Measurements from ENCODE around the gene SMC5. TPM values are rescaled to one million over a fixed set of nuclear protein-coding genes. Genes with fewer than 3 reads are reported as not detected.

SMC5 gene
- total and polyA plus RNA-seq, 2 donors (not counting 1 experiment from before 2014, with no cell fraction given) = 8.9 to 82.1 TPM

DNA sequence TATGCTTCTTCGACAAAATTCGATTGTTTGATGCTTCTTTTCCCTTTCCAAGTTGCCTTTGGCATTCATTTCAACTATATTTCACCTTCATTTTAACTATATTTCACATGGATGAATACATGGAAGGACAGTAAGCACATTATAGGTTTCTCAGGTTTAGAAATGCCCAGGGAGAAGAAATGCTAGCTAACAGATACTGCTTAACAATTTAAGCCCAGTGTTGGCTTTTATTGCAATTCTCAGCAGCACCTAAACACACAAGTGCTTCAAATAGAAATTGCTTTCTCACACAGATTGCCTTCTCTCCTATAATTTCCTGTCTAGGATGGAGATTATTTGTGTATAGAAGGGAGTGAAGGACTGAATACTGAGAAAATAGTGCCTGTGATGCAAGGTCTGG lies 30.2 kb upstream of the SMC5 start:
- TF ChIP-seq EZH2 (IDR thresholded peaks at IDR 0.05; ENCODE audit: borderline replicate concordance, insufficient read depth, low read depth, low read length, poor library complexity, severe bottlenecking) = no peak
- no peaks in the 10 kb centered on the region for H3K9me3 Mint-ChIP-seq (ENCODE audit: insufficient read depth)
- no peak overlapping the region for H3K27ac Mint-ChIP-seq
- WGBS (ENCODE audit: insufficient coverage) = no CpG with 5 or more reads among the region's 2 CpGs
- H3K27me3 ChIP-seq (replicated peaks in 1 of 4; ENCODE audit: control extremely low read depth in 1 of 4, control insufficient read depth in 3 of 4, insufficient read depth in 4 of 4, low read length in 3 of 4) = no peaks in the 10 kb centered on the region
- peaks cover 5% of the 10 kb centered on the region for H3K27me3 Mint-ChIP-seq
- H3K4me3 ChIP-seq (ENCODE audit: control extremely low read depth in 1 of 5, extremely low read depth in 1 of 5, insufficient read depth in 1 of 5, low read depth in 2 of 5, low read length in 4 of 5) = no peak overlapping the region
- H3K9ac ChIP-seq (ENCODE audit: low read length) = no peak overlapping the region
- H3K4me1 ChIP-seq (ENCODE audit: control insufficient read depth in 2 of 2, insufficient read depth in 2 of 2, low read length in 2 of 2) = no peaks in the 10 kb centered on the region
- H3K27ac ChIP-seq (ENCODE audit: low read length in 2 of 2) = no peak overlapping the region
- no peaks in the 10 kb centered on the region for H3K36me3 ChIP-seq (replicated peaks in 1 of 2; ENCODE audit: control extremely low read depth in 1 of 2, control insufficient read depth in 1 of 2, extremely low read depth in 1 of 2, insufficient read depth in 2 of 2, low read length in 1 of 2)
- DNase-seq (no peak), ATAC-seq (ENCODE audit: low read depth) (no peak)
- H4K20me1 ChIP-seq (ENCODE audit: control insufficient read depth, insufficient read depth, low read length, poor library complexity, severe bottlenecking) = no peaks in the 10 kb centered on the region
- no peak overlapping the region for H3K4me3 Mint-ChIP-seq
- intact Hi-C loops (cut with micrococcal nuclease) = no loop called here
- no peak overlapping the region for H2AFZ ChIP-seq (ENCODE audit: insufficient read depth, low read depth, low read length, poor library complexity, severe bottlenecking)
- CTCF ChIA-PET = no interaction called here
- POLR2A ChIA-PET = no interaction called here
- H3K79me2 ChIP-seq (ENCODE audit: control insufficient read depth, insufficient read depth, low read length) = no peaks in the 10 kb centered on the region
- no peaks in the 10 kb centered on the region for H3K4me1 Mint-ChIP-seq
- H3K9me3 ChIP-seq (ENCODE audit: control extremely low read depth in 1 of 3, control insufficient read depth in 2 of 3, insufficient read depth in 1 of 3, low read length in 2 of 3) = no peaks in the 10 kb centered on the region
- H3K4me2 ChIP-seq (replicated peaks; ENCODE audit: low read depth, low read length, poor library complexity, severe bottlenecking) = no peak overlapping the region

DNA sequence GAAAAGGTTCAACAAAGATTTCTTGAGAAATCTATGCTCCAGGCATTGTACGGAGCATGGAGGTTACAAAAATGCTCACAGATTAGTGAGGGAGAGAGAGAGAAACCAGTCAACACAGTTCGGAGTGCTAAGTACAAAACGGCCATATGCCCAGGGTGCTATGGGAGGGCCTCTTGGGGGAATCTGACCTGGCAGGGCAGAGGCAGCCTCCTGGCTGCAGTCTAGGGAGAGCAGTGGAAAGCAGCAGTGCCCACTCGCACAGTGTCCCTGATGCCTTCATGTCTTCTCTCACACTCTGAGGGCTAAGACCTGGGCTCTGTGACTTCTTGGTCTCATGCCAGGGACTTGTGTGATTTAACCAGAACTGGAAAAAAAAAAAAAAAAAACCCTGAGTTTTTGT lies 29.8 kb upstream of the SMC5 start:
- Mint-ChIP-seq H3K27me3 (peaks cover 9% of the 10 kb centered on the region), H3K4me3 (no peak overlapping the region), H3K4me1 (no peaks in the 10 kb centered on the region), H3K27ac (no peak overlapping the region), H3K9me3 (ENCODE audit: insufficient read depth) (no peaks in the 10 kb centered on the region)
- POLR2A ChIA-PET = no interaction called here
- Histone ChIP-seq H3K4me3 (ENCODE audit: control extremely low read depth in 1 of 5, extremely low read depth in 1 of 5, insufficient read depth in 1 of 5, low read depth in 2 of 5, low read length in 4 of 5) (no peak overlapping the region), H3K79me2 (ENCODE audit: control insufficient read depth, insufficient read depth, low read length) (no peaks in the 10 kb centered on the region), H3K9me3 (ENCODE audit: control extremely low read depth in 1 of 3, control insufficient read depth in 2 of 3, insufficient read depth in 1 of 3, low read length in 2 of 3) (no peaks in the 10 kb centered on the region), H3K27me3 (replicated peaks in 1 of 4; ENCODE audit: control extremely low read depth in 1 of 4, control insufficient read depth in 3 of 4, insufficient read depth in 4 of 4, low read length in 3 of 4) (no peaks in the 10 kb centered on the region), H3K27ac (ENCODE audit: low read length in 2 of 2) (no peak overlapping the region), H3K9ac (ENCODE audit: low read length) (no peak overlapping the region), H4K20me1 (ENCODE audit: control insufficient read depth, insufficient read depth, low read length, poor library complexity, severe bottlenecking) (no peaks in the 10 kb centered on the region), H2AFZ (ENCODE audit: insufficient read depth, low read depth, low read length, poor library complexity, severe bottlenecking) (no peak overlapping the region), H3K36me3 (replicated peaks in 1 of 2; ENCODE audit: control extremely low read depth in 1 of 2, control insufficient read depth in 1 of 2, extremely low read depth in 1 of 2, insufficient read depth in 2 of 2, low read length in 1 of 2) (no peaks in the 10 kb centered on the region), H3K4me1 (ENCODE audit: control insufficient read depth in 2 of 2, insufficient read depth in 2 of 2, low read length in 2 of 2) (no peaks in the 10 kb centered on the region), H3K4me2 (replicated peaks; ENCODE audit: low read depth, low read length, poor library complexity, severe bottlenecking) (no peak overlapping the region)
- 100% methylated on average over 3 of the region's 4 CpGs for WGBS (ENCODE audit: insufficient coverage)
- CTCF ChIA-PET = no interaction called here
- ATAC-seq (ENCODE audit: low read depth) (no peak), DNase-seq (no peak)
- no peak for TF ChIP-seq EZH2 (IDR thresholded peaks at IDR 0.05; ENCODE audit: borderline replicate concordance, insufficient read depth, low read depth, low read length, poor library complexity, severe bottlenecking)
- no peak for TF ChIP-seq CTCF (IDR thresholded peaks at IDR 0.05)
- intact Hi-C loops (cut with micrococcal nuclease) = no loop called here
